HL-60 (cell line): ENCODE measurements around the gene CIAO1.
A peak's percentile ranks its signal among the peaks of the same experiment; 100 is the strongest.
"Not testable (repeated sequence)": the region's sequence is repeated elsewhere in the genome, so short reads cannot be mapped to it uniquely, and the experiment has no call there.

Source experiments
- DNase-seq, 2 experiments: peaks; one replicate each; pipeline ENCODE4 v3.0.0-alpha.2; 2010 to 2020; ENCODE audit warnings: low read depth in 1 of 2, low spot score in 1 of 2
- H3K27ac ChIP-seq: fragments of 250-450 bp; sonication (Bioruptor Pico); replicated peaks from 2 replicates; pipeline ENCODE4 v1.5.1; 2020; ENCODE audit warnings: mild to moderate bottlenecking, moderate library complexity
- H3K27me3 ChIP-seq: fragments of 250-450 bp; sonication (Bioruptor Pico); 2 replicates; pipeline ENCODE4 v1.5.1; 2021; ENCODE audit warnings: mild to moderate bottlenecking, moderate library complexity; ENCODE audit not compliant: insufficient read depth, poor library complexity, severe bottlenecking
- H3K4me3 ChIP-seq: replicated peaks from 2 replicates; pipeline ENCODE4 v1.5.1; 2011; ENCODE audit warnings: mild to moderate bottlenecking, control low read depth, low read length; ENCODE audit not compliant: insufficient read depth
- GABPA ChIP-seq: IDR thresholded peaks from 2 replicates; pipeline ENCODE4 v1.6.1; 2012; ENCODE audit warnings: low read depth
- POLR2AphosphoS5 ChIP-seq: IDR thresholded peaks from 2 replicates; pipeline ENCODE4 v1.6.1; 2012; ENCODE audit warnings: low read depth
- REST ChIP-seq: IDR thresholded peaks from 2 replicates; pipeline ENCODE4 v1.6.1; 2012; ENCODE audit warnings: low read depth; ENCODE audit not compliant: insufficient replicate concordance
- SPI1 ChIP-seq: IDR thresholded peaks from 2 replicates; pipeline ENCODE4 v1.6.1; 2012; ENCODE audit warnings: low read depth, mild to moderate bottlenecking, borderline replicate concordance
- long read RNA-seq: library from polyadenylated mRNA; unstranded; transcript quantifications from one replicate; pipeline ENCODE4 v2.0.0, GENCODE V29; 2020
- TF ChIP-seq, protein P1 (sequence below): IDR thresholded peaks from one replicate; pipeline ENCODE4 v1.5.1; 2011; ENCODE audit warnings: low read length, control low read depth, inconsistent platforms; ENCODE audit not compliant: insufficient read depth

The CIAO1 gene
- long read RNA-seq, transcript CIAO1-203 (7 exons, 1,533 nt): major isoform, 811 of 897 reads
- long read RNA-seq, partial matches to known transcripts: 6 of 897 reads
- long read RNA-seq, other reads (novel, unspliced or antisense): 80 of 897 reads

- TF ChIP-seq, protein P1, sequence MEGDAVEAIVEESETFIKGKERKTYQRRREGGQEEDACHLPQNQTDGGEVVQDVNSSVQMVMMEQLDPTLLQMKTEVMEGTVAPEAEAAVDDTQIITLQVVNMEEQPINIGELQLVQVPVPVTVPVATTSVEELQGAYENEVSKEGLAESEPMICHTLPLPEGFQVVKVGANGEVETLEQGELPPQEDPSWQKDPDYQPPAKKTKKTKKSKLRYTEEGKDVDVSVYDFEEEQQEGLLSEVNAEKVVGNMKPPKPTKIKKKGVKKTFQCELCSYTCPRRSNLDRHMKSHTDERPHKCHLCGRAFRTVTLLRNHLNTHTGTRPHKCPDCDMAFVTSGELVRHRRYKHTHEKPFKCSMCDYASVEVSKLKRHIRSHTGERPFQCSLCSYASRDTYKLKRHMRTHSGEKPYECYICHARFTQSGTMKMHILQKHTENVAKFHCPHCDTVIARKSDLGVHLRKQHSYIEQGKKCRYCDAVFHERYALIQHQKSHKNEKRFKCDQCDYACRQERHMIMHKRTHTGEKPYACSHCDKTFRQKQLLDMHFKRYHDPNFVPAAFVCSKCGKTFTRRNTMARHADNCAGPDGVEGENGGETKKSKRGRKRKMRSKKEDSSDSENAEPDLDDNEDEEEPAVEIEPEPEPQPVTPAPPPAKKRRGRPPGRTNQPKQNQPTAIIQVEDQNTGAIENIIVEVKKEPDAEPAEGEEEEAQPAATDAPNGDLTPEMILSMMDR: peak; percentile 19
- TF ChIP-seq SPI1: no peak; the same call in 1 of the 2 replicates
- peak; percentile 94 for TF ChIP-seq GABPA
- TF ChIP-seq POLR2AphosphoS5: peak; percentile 91
- TF ChIP-seq REST: no peak
- DNase-seq: peak; percentile 92 to 99
- Histone ChIP-seq H3K4me3 (peak within 1 kb of the TSS; percentile 97), H3K27me3 (no peaks in the 10 kb centered on the region), H3K27ac (peak within 1 kb of the TSS; percentile 77)
Observed at GRCh38 chr2:96265840-96266679, at the start of gene CIAO1, which contains the start of gene TMEM127. Gene CIAO1, plus strand, starts transcription at chr2:96266225. Its CDS starts 126 bp downstream, at chr2:96266351. Gene TMEM127, minus strand, starts transcription at chr2:96265997. Its CDS starts 616 bp downstream, at chr2:96265381.

DNA sequence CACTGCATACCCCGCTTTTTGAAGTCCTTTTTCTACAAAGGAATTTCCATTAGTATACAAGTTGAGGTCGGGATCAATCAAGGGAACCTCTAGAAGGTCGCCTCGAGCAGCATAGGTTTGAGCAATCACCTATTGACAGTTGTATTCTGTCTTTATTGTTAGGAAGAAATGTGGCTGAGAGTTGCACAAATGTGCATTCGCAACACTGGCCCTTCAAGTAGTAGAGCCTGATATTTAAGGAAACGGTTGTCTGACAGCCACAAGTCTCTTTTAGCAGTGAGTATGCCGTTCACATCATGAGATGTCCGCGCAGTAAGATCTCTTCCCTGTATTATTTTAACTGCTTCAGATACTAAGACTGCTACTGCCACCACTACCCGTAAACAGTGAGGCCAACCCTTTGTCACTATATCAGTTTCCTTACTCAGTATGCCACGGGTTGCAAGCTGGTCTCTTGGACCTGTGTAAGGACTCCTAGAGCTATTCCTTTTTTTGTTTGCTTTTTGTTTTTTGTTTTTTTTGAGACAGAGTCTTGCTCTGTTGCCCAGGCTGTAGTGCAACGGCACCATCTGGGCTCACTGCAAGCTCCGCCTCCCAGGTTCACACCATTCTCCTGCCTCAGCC is 47.4 kb upstream of the CIAO1 start:
- H3K27me3 ChIP-seq: no peaks in the 10 kb centered on the region
- peak overlapping the region; percentile 69 for H3K27ac ChIP-seq
- TF ChIP-seq POLR2AphosphoS5 (no peak), GABPA (no peak), SPI1 (no peak), REST (no peak)
- TF ChIP-seq, protein P1: no peak
- H3K4me3 ChIP-seq: no peak overlapping the region
- DNase-seq: peak; percentile 68 to 86

DNA sequence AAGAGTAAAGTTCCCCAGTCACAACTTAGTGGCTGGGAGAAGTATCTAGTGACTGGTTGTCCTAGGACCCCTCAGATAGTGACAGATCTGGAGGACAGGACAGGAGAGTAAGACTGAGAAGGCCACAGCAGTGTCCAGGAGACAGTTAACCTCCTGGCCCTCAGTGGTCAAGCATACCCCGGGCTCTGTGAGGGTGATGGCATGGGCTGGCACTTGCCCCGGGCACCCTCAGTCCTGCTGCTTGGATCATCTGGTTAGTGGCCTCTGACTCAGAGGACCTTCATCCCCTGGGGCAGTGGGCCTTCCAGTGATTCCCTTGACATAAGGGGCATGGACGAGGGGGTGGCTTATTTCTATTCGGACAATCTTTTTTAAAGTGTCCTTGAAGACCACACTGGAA is 46.1 kb upstream of the CIAO1 start:
- H3K4me3 ChIP-seq, DNase-seq, H3K27me3 ChIP-seq: not testable (repeated sequence)
- peak overlapping the region; percentile 69 for H3K27ac ChIP-seq

DNA sequence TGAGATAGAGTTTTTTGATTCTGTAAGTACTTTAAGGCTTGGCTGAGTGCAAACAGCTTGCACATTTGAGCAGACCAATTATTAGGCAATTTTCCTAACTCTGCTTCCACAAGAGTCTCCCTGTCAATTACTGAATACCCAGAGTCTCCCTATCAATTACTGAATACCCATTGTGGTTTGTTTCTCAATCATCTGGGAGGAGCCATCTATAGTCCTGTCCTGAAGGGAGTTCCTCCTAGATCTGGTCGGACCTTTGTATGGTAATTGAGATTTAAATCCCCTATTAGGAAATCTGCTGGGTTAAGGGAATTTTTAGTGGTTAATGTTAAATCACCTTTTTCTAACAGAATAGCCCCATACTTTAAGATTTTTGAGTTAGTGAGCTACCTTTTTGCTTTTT is 44.9 kb upstream of the CIAO1 start:
- not testable (repeated sequence) for H3K27me3 ChIP-seq, H3K4me3 ChIP-seq
- H3K27ac ChIP-seq: peak overlapping the region; percentile 69
- peak; percentile 30; the same call in 1 of the 2 replicates for TF ChIP-seq SPI1
- peak; percentile 81 for DNase-seq
